Measurements from ENCODE around the gene SAMD10. TPM values are rescaled to one million over a fixed set of nuclear protein-coding genes. Genes with fewer than 3 reads are reported as not detected.

SAMD10 gene
- total and polyA plus RNA-seq, 2 experiments from 2014 or later, result 1.3 TPM

DNA sequence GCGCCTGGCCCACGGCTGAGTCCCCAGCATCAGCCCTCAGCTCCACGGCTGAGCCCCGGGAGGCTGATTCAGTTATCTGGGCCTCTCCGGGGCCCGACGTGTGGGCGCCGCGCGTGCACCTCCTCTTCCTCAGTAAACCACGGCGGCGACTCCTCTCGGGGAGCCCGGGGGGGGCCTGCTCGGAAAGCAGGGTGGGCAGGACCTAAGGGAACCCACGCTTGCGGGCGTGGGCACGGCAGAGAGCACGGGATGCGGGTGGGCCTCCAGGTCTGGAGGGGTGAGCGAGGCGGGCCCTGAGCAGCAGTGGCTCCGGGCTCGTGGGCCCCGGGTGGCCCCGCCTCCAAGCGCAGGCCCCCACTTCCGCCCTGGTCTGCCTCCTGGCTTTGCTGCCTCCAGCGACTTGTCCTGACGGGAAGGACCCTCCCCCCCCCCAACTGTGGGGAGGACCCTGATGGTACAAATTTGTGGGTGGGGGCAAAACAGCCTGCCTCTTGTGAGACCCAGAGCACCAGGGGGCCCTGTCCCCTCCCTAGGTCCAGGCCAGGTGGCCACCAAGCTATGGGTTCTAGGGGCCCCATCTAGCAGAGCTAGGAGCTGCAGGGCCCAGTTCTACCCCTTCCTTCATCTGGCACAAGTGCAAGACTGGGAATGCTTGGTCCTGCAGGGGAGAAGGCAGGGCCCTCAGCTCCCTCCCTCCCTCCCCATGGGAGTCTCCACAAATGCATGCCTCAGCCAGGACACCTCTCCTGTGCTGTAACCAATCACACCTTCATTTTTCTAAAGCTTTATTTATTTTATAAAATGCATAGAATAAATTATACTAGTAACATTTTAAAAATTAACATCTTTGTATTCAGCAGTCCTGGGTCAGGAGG, 40.1 kb downstream of the SAMD10 start:
- Histone ChIP-seq H3K9me3 (ENCODE audit: low read depth) (no peaks in the 10 kb centered on the region), H3K4me3 (no peak overlapping the region), H3K27ac (no peak overlapping the region), H3K9me2 (ENCODE audit: insufficient read depth) (no peaks in the 10 kb centered on the region), H3K36me3 (ENCODE audit: low read depth) (peaks cover 6% of the 10 kb centered on the region; the same call in 1 of the 2 replicates), H2AFZ (no peak overlapping the region), H3K9ac (no peak overlapping the region), H3K79me2 (ENCODE audit: insufficient read depth) (peaks cover 44% of the 10 kb centered on the region), H3F3A (ENCODE audit: insufficient read depth) (peaks cover 21% of the 10 kb centered on the region; the same call in 1 of the 2 replicates), H3K27me3 (replicated peaks; ENCODE audit: insufficient read depth) (no peaks in the 10 kb centered on the region), H3K4me1 (ENCODE audit: insufficient read depth) (no peaks in the 10 kb centered on the region), H4K20me1 (ENCODE audit: insufficient read depth) (no peaks in the 10 kb centered on the region), H3K4me2 (ENCODE audit: unreplicated experiment) (no peak overlapping the region)
- TF ChIP-seq EZH2 (IDR thresholded peaks at IDR 0.05; ENCODE audit: insufficient read depth, poor library complexity, severe bottlenecking) (no peak), EZH2phosphoT487 (IDR thresholded peaks at IDR 0.05; ENCODE audit: insufficient read depth, low read depth) (no peak)
- in situ Hi-C loops (cut with MboI), result no loop called here
- 96 to 97% methylated on average over 11 to 24 of the region's 33 CpGs for WGBS, 2 experiments (ENCODE audit: low coverage in 1 of 2, low lambda C conversion rate in 2 of 2, missing lambda C conversion rate in 2 of 2)
- no peak for DNase-seq

DNA sequence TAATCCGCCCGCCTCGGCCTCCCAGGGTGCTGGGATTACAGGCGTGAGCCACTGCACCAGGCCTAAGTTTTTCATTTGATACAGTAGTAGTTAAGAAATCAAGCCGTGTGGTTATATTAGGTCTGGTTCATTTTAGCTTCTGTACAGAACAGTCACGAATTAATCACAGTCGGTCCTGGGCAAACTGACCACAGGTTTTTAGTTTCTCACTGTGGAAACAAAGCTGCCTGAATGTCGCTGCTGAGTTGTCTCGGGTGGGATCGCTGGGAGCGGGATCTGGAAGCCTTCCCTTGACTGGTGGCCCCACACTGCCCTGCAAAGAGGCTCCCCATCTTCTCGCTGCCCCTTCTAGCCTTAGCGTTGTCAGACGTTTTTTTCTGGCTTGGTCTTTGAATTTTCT, 41.8 kb downstream of the SAMD10 start:
- peaks cover 60% of the 10 kb centered on the region for H3K79me2 ChIP-seq (ENCODE audit: insufficient read depth)
- DNase-seq, result peak; percentile 23
- H3F3A ChIP-seq (ENCODE audit: insufficient read depth), result peaks cover 19% of the 10 kb centered on the region; the same call in 1 of the 2 replicates
- no peak for TF ChIP-seq EZH2phosphoT487 (IDR thresholded peaks at IDR 0.05; ENCODE audit: insufficient read depth, low read depth)
- no peak for TF ChIP-seq EZH2 (IDR thresholded peaks at IDR 0.05; ENCODE audit: insufficient read depth, poor library complexity, severe bottlenecking)
- H3K9me2 ChIP-seq (ENCODE audit: insufficient read depth), result no peaks in the 10 kb centered on the region
- no peaks in the 10 kb centered on the region for H3K27me3 ChIP-seq (replicated peaks; ENCODE audit: insufficient read depth)
- in situ Hi-C loops (cut with MboI), result no loop called here
- H3K4me2 ChIP-seq (ENCODE audit: unreplicated experiment), result no peak overlapping the region
- no peak overlapping the region for H3K9ac ChIP-seq
- H3K4me1 ChIP-seq (ENCODE audit: insufficient read depth), result no peaks in the 10 kb centered on the region
- no peaks in the 10 kb centered on the region for H4K20me1 ChIP-seq (ENCODE audit: insufficient read depth)
- no peak overlapping the region for H2AFZ ChIP-seq
- H3K9me3 ChIP-seq (ENCODE audit: low read depth), result no peaks in the 10 kb centered on the region
- H3K4me3 ChIP-seq, result no peak overlapping the region
- WGBS, 2 experiments (ENCODE audit: low coverage in 1 of 2, low lambda C conversion rate in 2 of 2, missing lambda C conversion rate in 2 of 2), result 82% methylated on average over 14 of the region's 14 CpGs
- no peak overlapping the region for H3K27ac ChIP-seq
- H3K36me3 ChIP-seq (ENCODE audit: low read depth), result peaks cover 6% of the 10 kb centered on the region; the same call in 1 of the 2 replicates

DNA sequence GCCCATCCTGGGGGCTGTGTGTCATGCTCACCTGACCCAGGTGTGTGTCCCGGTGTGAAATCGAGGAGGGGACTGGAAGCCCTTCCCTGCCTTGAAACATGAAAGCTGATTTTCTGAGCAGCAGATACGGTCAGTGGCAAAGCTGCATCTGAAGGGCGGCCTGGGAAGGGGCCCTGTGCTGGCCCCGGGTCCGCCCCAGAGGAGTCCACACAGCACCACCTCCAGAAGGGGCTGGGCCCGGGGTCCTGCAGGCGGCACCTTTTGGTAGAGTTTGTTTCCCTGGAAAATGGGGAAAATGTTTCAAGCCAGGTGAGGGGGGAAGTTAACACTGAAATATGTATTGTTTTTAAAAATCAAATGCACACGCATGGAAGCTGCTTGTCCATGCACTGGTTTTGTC, 44.0 kb downstream of the SAMD10 start:
- Histone ChIP-seq H3K4me2 (ENCODE audit: unreplicated experiment) (no peak overlapping the region), H3K9me3 (ENCODE audit: low read depth) (no peaks in the 10 kb centered on the region), H3K27ac (no peak overlapping the region), H3K4me3 (no peak overlapping the region), H3K4me1 (ENCODE audit: insufficient read depth) (no peaks in the 10 kb centered on the region), H4K20me1 (ENCODE audit: insufficient read depth) (no peaks in the 10 kb centered on the region), H3K9ac (no peak overlapping the region), H2AFZ (no peak overlapping the region), H3F3A (ENCODE audit: insufficient read depth) (peaks cover 17% of the 10 kb centered on the region; the same call in 1 of the 2 replicates), H3K27me3 (replicated peaks; ENCODE audit: insufficient read depth) (no peaks in the 10 kb centered on the region), H3K79me2 (ENCODE audit: insufficient read depth) (peaks cover 75% of the 10 kb centered on the region), H3K36me3 (ENCODE audit: low read depth) (peaks cover 3% of the 10 kb centered on the region; the same call in 1 of the 2 replicates), H3K9me2 (ENCODE audit: insufficient read depth) (no peaks in the 10 kb centered on the region)
- no peak for DNase-seq
- 95 to 97% methylated on average over 7 to 9 of the region's 9 CpGs for WGBS, 2 experiments (ENCODE audit: low coverage in 1 of 2, low lambda C conversion rate in 2 of 2, missing lambda C conversion rate in 2 of 2)
- no peak for TF ChIP-seq EZH2phosphoT487 (IDR thresholded peaks at IDR 0.05; ENCODE audit: insufficient read depth, low read depth)
- TF ChIP-seq EZH2 (IDR thresholded peaks at IDR 0.05; ENCODE audit: insufficient read depth, poor library complexity, severe bottlenecking), result no peak
- in situ Hi-C loops (cut with MboI), result no loop called here

DNA sequence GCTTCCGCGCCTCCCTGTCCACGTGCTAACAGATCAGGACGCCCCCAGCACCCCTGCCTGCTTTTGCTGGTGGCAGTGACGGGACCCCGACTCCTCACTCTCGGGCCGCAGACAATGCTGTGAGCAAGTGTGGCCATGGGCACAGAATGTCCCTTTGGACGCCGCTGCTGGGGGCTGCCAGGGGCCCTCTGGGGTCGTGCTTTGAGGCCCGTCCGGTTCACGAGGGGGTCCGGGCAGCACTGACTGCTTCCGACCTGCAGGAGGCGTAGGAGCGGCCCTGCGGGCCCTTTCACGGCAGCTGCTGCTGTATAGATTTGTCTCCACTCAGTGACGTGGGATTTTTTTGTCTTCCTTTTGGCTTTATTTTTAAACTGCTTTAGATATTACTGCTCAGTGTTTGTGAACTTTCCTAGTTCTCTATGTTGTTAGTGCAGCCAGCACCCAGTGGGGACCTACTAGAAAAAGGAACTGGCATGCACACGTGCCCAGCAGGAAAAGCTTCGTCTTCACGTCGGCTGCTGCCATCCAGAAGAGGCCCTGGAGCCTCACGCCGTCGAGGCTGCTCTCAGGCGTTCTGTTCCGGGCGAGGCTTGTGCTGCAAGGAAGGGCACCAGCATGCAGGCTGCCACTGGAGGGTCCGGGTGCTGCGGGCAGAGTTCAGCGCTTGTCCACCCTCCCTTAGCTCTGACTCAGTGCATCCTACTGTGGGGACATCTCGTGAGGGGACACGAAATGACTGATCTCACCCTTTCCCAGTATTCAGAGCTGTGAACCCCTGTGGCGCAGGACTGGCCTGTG, 45.0 kb downstream of the SAMD10 start:
- Histone ChIP-seq H3K4me2 (ENCODE audit: unreplicated experiment) (no peak overlapping the region), H3K4me3 (no peak overlapping the region), H3F3A (ENCODE audit: insufficient read depth) (peaks cover 17% of the 10 kb centered on the region; the same call in 1 of the 2 replicates), H3K36me3 (ENCODE audit: low read depth) (peaks cover 6% of the 10 kb centered on the region), H3K27me3 (replicated peaks; ENCODE audit: insufficient read depth) (no peaks in the 10 kb centered on the region), H3K4me1 (ENCODE audit: insufficient read depth) (no peaks in the 10 kb centered on the region), H3K9me2 (ENCODE audit: insufficient read depth) (no peaks in the 10 kb centered on the region), H2AFZ (no peak overlapping the region), H3K79me2 (ENCODE audit: insufficient read depth) (peaks cover 78% of the 10 kb centered on the region), H3K9me3 (ENCODE audit: low read depth) (no peaks in the 10 kb centered on the region), H3K9ac (no peak overlapping the region), H4K20me1 (ENCODE audit: insufficient read depth) (no peaks in the 10 kb centered on the region), H3K27ac (no peak overlapping the region)
- TF ChIP-seq EZH2phosphoT487 (IDR thresholded peaks at IDR 0.05; ENCODE audit: insufficient read depth, low read depth) (no peak), EZH2 (IDR thresholded peaks at IDR 0.05; ENCODE audit: insufficient read depth, poor library complexity, severe bottlenecking) (no peak)
- 86 to 90% methylated on average over 37 of the region's 37 CpGs for WGBS, 2 experiments (ENCODE audit: low coverage in 1 of 2, low lambda C conversion rate in 2 of 2, missing lambda C conversion rate in 2 of 2)
- DNase-seq, result no peak
- in situ Hi-C loops (cut with MboI), result no loop called here

Measured in GM23248 (cell line).